ENCODE results near the gene CABCOCO1.

The CABCOCO1 gene

DNA sequence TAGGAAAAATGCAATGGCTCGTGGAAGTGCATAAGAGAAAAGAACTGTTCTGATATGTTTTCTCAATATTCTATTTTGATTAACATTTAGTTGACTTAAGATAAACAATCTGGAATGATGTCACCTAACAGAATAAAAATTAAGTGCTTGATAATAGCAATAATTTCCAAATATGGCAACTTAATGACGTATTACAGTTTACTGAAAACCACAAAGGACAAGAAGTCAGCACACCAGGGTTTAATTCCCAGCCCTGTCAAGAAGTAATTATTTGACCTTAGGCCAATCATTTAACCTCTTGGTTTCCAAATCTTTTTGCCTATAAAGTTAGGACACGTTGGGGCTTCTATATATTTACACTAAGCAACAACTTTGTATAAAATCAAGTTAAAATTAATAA lies 95.7 kb downstream of the CABCOCO1 start:
- no peaks in the 10 kb centered on the region for H3K36me3 ChIP-seq (ENCODE audit: control insufficient read depth, insufficient read depth, low read length)
- no peaks in the 10 kb centered on the region for H3K27me3 ChIP-seq (replicated peaks; ENCODE audit: control insufficient read depth, insufficient read depth, low read length)
- DNase-seq (ENCODE audit: extremely low read depth, insufficient read length) = no peak
- TF ChIP-seq CTCF (IDR thresholded peaks at IDR 0.05; ENCODE audit: insufficient read depth, low read length, poor library complexity, severe bottlenecking) = no peak
- no peak overlapping the region for H3K4me3 ChIP-seq (replicated peaks; ENCODE audit: low read depth, low read length)

GRCh38 chr10:61759751-61760150 lies 97.0 kb downstream of the CABCOCO1 start:
- no peak for TF ChIP-seq CTCF (IDR thresholded peaks at IDR 0.05; ENCODE audit: insufficient read depth, low read length, poor library complexity, severe bottlenecking)
- Histone ChIP-seq H3K27me3 (replicated peaks; ENCODE audit: control insufficient read depth, insufficient read depth, low read length) (no peaks in the 10 kb centered on the region), H3K36me3 (ENCODE audit: control insufficient read depth, insufficient read depth, low read length) (no peaks in the 10 kb centered on the region), H3K4me3 (replicated peaks; ENCODE audit: low read depth, low read length) (no peak overlapping the region)
- DNase-seq (ENCODE audit: extremely low read depth, insufficient read length) = no peak

- no peak for DNase-seq (ENCODE audit: extremely low read depth, insufficient read length)
- H3K4me3 ChIP-seq (replicated peaks; ENCODE audit: low read depth, low read length) = no peak overlapping the region
- H3K36me3 ChIP-seq (ENCODE audit: control insufficient read depth, insufficient read depth, low read length) = no peaks in the 10 kb centered on the region
- no peak for TF ChIP-seq CTCF (IDR thresholded peaks at IDR 0.05; ENCODE audit: insufficient read depth, low read length, poor library complexity, severe bottlenecking)
- H3K27me3 ChIP-seq (replicated peaks; ENCODE audit: control insufficient read depth, insufficient read depth, low read length) = no peaks in the 10 kb centered on the region
Observed at GRCh38 chr10:61760943-61761824, 98.5 kb downstream of the CABCOCO1 start.

- no peak for TF ChIP-seq CTCF (IDR thresholded peaks at IDR 0.05; ENCODE audit: insufficient read depth, low read length, poor library complexity, severe bottlenecking)
- Histone ChIP-seq H3K36me3 (ENCODE audit: control insufficient read depth, insufficient read depth, low read length) (no peaks in the 10 kb centered on the region), H3K4me3 (replicated peaks; ENCODE audit: low read depth, low read length) (no peak overlapping the region), H3K27me3 (replicated peaks; ENCODE audit: control insufficient read depth, insufficient read depth, low read length) (no peaks in the 10 kb centered on the region)
- no peak for DNase-seq (ENCODE audit: extremely low read depth, insufficient read length)
Observed at GRCh38 chr10:61761825-61762217, 99.1 kb downstream of the CABCOCO1 start.

DNA sequence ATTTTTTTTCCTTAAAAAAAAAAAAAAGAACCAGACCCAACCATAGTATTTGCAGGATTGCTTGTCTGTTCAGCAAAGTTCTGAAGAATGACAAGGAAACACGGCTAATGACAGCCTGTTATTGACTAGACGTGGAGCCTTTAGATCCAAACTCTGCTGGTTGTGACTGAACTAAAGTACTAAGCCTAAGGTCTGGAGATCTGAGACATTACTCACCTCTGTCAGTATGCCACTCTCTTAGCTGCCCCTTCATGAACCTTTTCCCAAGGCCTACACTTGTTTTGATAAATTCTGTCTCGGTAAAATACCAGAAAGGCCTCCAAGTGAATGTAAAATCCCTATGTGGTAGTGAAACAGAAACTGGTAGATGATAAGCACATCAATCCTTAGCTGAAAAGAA lies 101.0 kb downstream of the CABCOCO1 start:
- Histone ChIP-seq H3K36me3 (ENCODE audit: control insufficient read depth, insufficient read depth, low read length) (no peaks in the 10 kb centered on the region), H3K27me3 (replicated peaks; ENCODE audit: control insufficient read depth, insufficient read depth, low read length) (no peaks in the 10 kb centered on the region), H3K4me3 (replicated peaks; ENCODE audit: low read depth, low read length) (no peak overlapping the region)
- no peak for TF ChIP-seq CTCF (IDR thresholded peaks at IDR 0.05; ENCODE audit: insufficient read depth, low read length, poor library complexity, severe bottlenecking)
- no peak for DNase-seq (ENCODE audit: extremely low read depth, insufficient read length)

All from GM06990 (cell line).